Measurements from ENCODE around the gene EBLN1.

- TF ChIP-seq CTCF (IDR thresholded peaks at IDR 0.05; ENCODE audit: low read length) (no peak), EZH2phosphoT487 (IDR thresholded peaks at IDR 0.05; ENCODE audit: low read length) (no peak), EZH2 (optimal IDR thresholded peaks at IDR 0.05; ENCODE audit: low read depth, low read length) (no peak)
Observed at GRCh38 chr10:22251751-22252223, 34.0 kb upstream of the EBLN1 start.
